ENCODE data around the gene IL3. TPM values are rescaled to one million over a fixed set of nuclear protein-coding genes. Genes with fewer than 3 reads are reported as not detected.

The IL3 gene
- total RNA-seq, 1 donor from 2014 or later, result not detected

DNA sequence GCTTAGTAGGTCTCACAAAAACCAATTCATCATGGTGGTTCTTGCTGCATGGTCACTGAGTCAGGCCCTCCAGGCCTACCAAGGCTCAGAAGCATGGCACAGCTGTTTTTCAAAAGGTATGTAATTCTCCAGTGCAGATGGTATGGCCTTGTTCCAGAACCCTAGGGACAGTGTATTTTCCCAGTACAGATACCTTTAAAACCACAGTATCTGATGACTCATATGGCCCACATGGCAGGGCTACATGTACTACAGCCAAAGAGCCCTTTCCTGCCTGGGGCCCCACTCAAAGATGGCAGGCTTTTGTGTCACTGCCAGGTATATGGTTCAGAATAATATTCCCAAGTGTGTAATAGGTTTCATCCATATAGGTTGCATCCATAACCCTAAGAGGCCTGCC is 29.7 kb downstream of the IL3 start:
- H3K36me3 ChIP-seq (ENCODE audit: control insufficient read depth, insufficient read depth, low read length), result no peaks in the 10 kb centered on the region
- TF ChIP-seq, protein P1, sequence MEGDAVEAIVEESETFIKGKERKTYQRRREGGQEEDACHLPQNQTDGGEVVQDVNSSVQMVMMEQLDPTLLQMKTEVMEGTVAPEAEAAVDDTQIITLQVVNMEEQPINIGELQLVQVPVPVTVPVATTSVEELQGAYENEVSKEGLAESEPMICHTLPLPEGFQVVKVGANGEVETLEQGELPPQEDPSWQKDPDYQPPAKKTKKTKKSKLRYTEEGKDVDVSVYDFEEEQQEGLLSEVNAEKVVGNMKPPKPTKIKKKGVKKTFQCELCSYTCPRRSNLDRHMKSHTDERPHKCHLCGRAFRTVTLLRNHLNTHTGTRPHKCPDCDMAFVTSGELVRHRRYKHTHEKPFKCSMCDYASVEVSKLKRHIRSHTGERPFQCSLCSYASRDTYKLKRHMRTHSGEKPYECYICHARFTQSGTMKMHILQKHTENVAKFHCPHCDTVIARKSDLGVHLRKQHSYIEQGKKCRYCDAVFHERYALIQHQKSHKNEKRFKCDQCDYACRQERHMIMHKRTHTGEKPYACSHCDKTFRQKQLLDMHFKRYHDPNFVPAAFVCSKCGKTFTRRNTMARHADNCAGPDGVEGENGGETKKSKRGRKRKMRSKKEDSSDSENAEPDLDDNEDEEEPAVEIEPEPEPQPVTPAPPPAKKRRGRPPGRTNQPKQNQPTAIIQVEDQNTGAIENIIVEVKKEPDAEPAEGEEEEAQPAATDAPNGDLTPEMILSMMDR (IDR thresholded peaks at IDR 0.05; ENCODE audit: insufficient read depth, low read length, poor library complexity, severe bottlenecking), result no peak
- no peak overlapping the region for H3K4me3 ChIP-seq (ENCODE audit: low read depth, low read length)
- no peaks in the 10 kb centered on the region for H3K27me3 ChIP-seq (ENCODE audit: control insufficient read depth, insufficient read depth, low read length)
- DNase-seq (ENCODE audit: low read depth), result peak; percentile 88

DNA sequence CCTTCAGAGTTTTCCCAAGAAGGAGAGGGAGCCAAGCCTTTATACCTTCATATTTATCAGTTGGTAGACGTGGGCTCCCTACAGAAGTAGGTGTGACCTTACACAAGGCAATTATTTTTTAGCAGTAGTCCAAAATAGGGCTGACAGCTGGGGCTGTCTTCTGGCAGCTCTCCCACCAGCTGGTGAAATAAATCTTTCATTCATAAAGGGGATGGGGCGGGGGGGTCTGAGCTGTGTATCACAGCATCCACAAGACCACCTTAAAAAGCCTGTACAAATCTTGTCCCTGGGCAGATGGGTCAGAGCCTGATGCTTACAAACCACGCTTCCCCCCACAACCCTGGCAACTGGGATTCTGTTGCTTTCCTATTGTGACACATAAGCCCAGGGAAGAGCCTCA is 32.8 kb downstream of the IL3 start:
- DNase-seq (ENCODE audit: low read depth), result no peak
- TF ChIP-seq, protein P1 (IDR thresholded peaks at IDR 0.05; ENCODE audit: insufficient read depth, low read length, poor library complexity, severe bottlenecking), result no peak
- Histone ChIP-seq H3K4me3 (ENCODE audit: low read depth, low read length) (no peak overlapping the region), H3K36me3 (ENCODE audit: control insufficient read depth, insufficient read depth, low read length) (no peaks in the 10 kb centered on the region), H3K27me3 (ENCODE audit: control insufficient read depth, insufficient read depth, low read length) (no peaks in the 10 kb centered on the region)

DNA sequence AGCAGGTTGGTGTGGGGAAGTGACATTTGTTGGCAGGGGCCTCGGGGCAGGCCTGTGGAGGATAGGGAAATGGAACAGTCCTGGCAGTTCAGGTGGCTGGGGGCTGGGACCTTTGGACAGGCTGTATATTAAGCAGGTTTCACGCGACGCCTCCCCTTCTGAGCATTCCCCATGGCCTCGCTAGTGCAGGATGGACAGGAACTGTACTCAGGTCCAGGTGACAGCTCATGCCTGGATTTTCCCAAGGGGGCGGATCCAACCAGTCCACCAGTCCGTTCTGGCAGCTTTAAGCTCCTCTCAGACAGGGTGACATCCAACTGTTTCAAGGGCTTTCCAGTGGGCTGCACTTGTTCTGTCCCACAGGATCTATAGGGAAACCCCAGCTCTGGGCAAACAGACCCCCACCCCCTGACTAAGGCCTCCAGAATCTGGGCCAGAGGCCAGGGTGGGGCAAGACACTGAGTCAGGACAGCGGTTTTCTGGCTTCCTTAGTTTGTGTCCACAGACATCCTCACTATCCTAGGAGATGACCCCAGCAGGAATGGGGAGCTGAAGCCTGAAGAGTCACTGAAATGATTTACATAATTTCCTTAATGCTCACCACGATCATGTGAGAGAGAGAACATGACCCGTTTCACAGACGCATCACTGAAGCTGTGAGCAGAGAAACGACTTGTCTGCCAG is 34.1 kb downstream of the IL3 start:
- TF ChIP-seq, protein P1 (IDR thresholded peaks at IDR 0.05; ENCODE audit: insufficient read depth, low read length, poor library complexity, severe bottlenecking), result no peak
- no peak overlapping the region for H3K4me3 ChIP-seq (ENCODE audit: low read depth, low read length)
- H3K27me3 ChIP-seq (ENCODE audit: control insufficient read depth, insufficient read depth, low read length), result no peaks in the 10 kb centered on the region
- H3K36me3 ChIP-seq (ENCODE audit: control insufficient read depth, insufficient read depth, low read length), result no peaks in the 10 kb centered on the region
- DNase-seq (ENCODE audit: low read depth), result peak; percentile 86

DNA sequence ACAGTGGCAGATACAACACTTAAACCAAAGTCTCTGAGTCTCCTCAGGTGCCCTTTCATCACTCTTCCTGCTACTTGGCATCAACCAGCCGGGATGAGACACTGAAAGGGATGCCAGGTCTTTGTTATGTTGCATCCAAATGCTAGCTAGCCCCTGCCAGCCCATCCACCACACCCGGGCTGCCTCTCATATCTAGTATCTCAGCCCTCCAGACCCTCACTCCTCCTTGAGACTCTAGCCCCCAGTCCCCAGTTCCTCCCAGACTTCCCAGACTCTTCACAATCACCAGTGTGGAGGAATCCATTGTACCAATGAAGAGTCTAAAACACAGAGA is 34.6 kb downstream of the IL3 start:
- H3K36me3 ChIP-seq (ENCODE audit: control insufficient read depth, insufficient read depth, low read length), result no peaks in the 10 kb centered on the region
- H3K4me3 ChIP-seq (ENCODE audit: low read depth, low read length), result no peak overlapping the region
- TF ChIP-seq, protein P1 (IDR thresholded peaks at IDR 0.05; ENCODE audit: insufficient read depth, low read length, poor library complexity, severe bottlenecking), result no peak
- H3K27me3 ChIP-seq (ENCODE audit: control insufficient read depth, insufficient read depth, low read length), result no peaks in the 10 kb centered on the region
- no peak for DNase-seq (ENCODE audit: low read depth)

DNA sequence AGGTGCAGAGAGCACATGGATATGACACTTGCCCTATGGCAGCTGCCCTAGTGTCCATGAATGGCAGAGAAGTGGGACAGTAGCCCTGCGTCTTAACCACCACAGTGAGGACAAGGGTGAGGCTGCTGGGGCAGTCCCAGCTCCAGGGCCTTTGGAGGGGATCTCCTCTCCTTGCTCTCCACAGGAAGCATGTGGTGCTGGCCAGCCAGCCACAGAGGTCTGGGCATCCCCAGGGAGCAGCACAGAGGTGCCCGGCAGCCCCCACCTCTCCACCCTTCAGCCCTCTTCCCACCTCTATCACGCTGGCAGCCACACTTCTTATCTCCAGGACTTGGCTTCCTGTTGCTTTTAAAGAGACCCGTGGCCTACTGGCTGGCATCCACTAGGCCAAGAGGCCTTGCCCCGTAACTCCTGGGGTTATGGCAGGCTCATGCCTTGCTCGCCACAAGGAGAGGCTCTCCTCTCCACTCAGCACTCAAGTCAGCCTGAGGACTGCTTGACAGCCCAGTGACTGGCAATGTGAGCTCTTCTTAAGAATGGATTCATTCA is 35.0 kb downstream of the IL3 start:
- TF ChIP-seq, protein P1 (IDR thresholded peaks at IDR 0.05; ENCODE audit: insufficient read depth, low read length, poor library complexity, severe bottlenecking), result no peak
- Histone ChIP-seq H3K36me3 (ENCODE audit: control insufficient read depth, insufficient read depth, low read length) (no peaks in the 10 kb centered on the region), H3K27me3 (ENCODE audit: control insufficient read depth, insufficient read depth, low read length) (no peaks in the 10 kb centered on the region), H3K4me3 (ENCODE audit: low read depth, low read length) (no peak overlapping the region)
- DNase-seq (ENCODE audit: low read depth), result no peak

DNA sequence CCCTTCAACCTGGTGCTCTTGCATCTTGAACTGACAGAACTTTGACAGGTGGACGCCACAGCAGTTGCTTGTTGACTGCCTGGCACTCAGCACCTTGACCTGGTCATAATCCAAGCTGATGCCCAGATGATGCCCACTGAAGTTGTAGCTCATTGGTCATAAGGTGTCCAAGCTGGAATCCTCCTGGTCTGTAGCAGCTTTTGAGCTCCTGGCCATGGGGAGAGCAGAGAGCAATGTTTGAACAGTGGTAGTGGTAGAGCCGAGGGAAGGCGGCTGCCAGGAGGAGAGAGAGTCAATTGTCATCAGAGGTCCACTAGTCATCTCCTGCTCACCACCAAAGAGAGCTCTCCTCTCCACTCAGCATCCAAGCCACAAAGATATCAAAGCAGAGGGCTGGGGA is 36.4 kb downstream of the IL3 start:
- no peaks in the 10 kb centered on the region for H3K36me3 ChIP-seq (ENCODE audit: control insufficient read depth, insufficient read depth, low read length)
- TF ChIP-seq, protein P1 (IDR thresholded peaks at IDR 0.05; ENCODE audit: insufficient read depth, low read length, poor library complexity, severe bottlenecking), result no peak
- H3K4me3 ChIP-seq (ENCODE audit: low read depth, low read length), result no peak overlapping the region
- H3K27me3 ChIP-seq (ENCODE audit: control insufficient read depth, insufficient read depth, low read length), result no peaks in the 10 kb centered on the region
- no peak for DNase-seq (ENCODE audit: low read depth)

Measured in kidney epithelial cell (primary cell).